Amniotic stem cell (primary cell): ENCODE measurements around the gene SPTLC2.
"Not testable (repeated sequence)": the region's sequence is repeated elsewhere in the genome, so short reads cannot be mapped to it uniquely, and the experiment has no call there.

Experiments
- DNase-seq: peaks from one replicate; lab custom pipeline; 2025; lab: John Stamatoyannopoulos, UW

The SPTLC2 gene

GRCh38 chr14:77616454-77617229 lies at the start of gene SPTLC2:
Gene SPTLC2, minus strand, starts transcription at chr14:77616637. Its CDS starts 58 bp downstream, at chr14:77616579.
- DNase-seq = peak; percentile 98

GRCh38 chr14:77663293-77663692 lies 46.9 kb upstream of the SPTLC2 start:
- DNase-seq = no peak

GRCh38 chr14:77661562-77661961 lies 45.1 kb upstream of the SPTLC2 start:
- DNase-seq = not testable (repeated sequence)

GRCh38 chr14:77660754-77661153 lies 44.3 kb upstream of the SPTLC2 start:
- no peak for DNase-seq

GRCh38 chr14:77659831-77660230 lies 43.4 kb upstream of the SPTLC2 start:
- no peak for DNase-seq

GRCh38 chr14:77657280-77657679 lies 40.8 kb upstream of the SPTLC2 start:
- DNase-seq = no peak

GRCh38 chr14:77654001-77654441 lies 37.6 kb upstream of the SPTLC2 start:
- no peak for DNase-seq

- no peak for DNase-seq
These were observed 32.9 kb upstream of the SPTLC2 start for GRCh38 chr14:77649326-77649725.

GRCh38 chr14:77648520-77649200 lies 32.2 kb upstream of the SPTLC2 start:
- no peak for DNase-seq

GRCh38 chr14:77647853-77648252 lies 31.4 kb upstream of the SPTLC2 start:
- no peak for DNase-seq

- no peak for DNase-seq
These were observed 30.5 kb upstream of the SPTLC2 start for GRCh38 chr14:77646907-77647306.

GRCh38 chr14:77645520-77646230 lies 29.2 kb upstream of the SPTLC2 start:
- DNase-seq = no peak

- no peak for DNase-seq
These were observed 26.0 kb upstream of the SPTLC2 start for GRCh38 chr14:77642407-77642806.

GRCh38 chr14:77641534-77642341 lies 25.3 kb upstream of the SPTLC2 start:
- peak; percentile 12 for DNase-seq

GRCh38 chr14:77640756-77641533 lies 24.5 kb upstream of the SPTLC2 start:
- no peak for DNase-seq

- peak; percentile 88 for DNase-seq
These were observed 22.3 kb upstream of the SPTLC2 start for GRCh38 chr14:77638771-77639171.

- DNase-seq = not testable (repeated sequence)
These were observed 19.4 kb upstream of the SPTLC2 start for GRCh38 chr14:77635869-77636268.

- not testable (repeated sequence) for DNase-seq
These were observed 19.0 kb upstream of the SPTLC2 start for GRCh38 chr14:77635466-77635865.

GRCh38 chr14:77630111-77630510 lies 13.7 kb upstream of the SPTLC2 start:
- DNase-seq = no peak

GRCh38 chr14:77625360-77625759 lies 8.9 kb upstream of the SPTLC2 start:
- no peak for DNase-seq

- DNase-seq = no peak
These were observed 6.8 kb upstream of the SPTLC2 start for GRCh38 chr14:77623201-77623600.
